NOMO-1 (cell line): ENCODE results near the gene IL2RG.
A peak's percentile ranks its signal among the peaks of the same experiment; 100 is the strongest.

Experiments
- DNase-seq, 2 experiments: peaks; one replicate each; lab custom pipeline; 2025; ENCODE audit not compliant: unreplicated experiment in 2 of 2; lab: John Stamatoyannopoulos, UW

Gene IL2RG

DNA sequence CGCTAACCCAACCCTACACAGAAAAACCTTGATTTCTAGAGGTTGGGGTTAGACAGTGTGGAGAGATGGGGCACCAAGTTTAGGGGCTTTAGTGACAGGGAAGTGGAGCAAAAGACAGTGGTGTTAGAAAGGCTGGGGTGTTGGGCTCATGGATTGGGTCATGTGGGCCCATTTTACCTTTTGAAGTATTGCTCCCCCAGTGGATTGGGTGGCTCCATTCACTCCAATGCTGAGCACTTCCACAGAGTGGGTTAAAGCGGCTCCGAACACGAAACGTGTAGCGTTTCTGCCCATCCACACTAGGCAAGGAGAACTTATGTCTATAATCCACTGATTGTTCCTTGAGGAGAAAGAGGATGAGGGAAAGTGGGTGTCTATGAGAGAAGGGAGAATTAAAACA lies 2.3 kb downstream of the IL2RG start:
- DNase-seq: no peak

DNA sequence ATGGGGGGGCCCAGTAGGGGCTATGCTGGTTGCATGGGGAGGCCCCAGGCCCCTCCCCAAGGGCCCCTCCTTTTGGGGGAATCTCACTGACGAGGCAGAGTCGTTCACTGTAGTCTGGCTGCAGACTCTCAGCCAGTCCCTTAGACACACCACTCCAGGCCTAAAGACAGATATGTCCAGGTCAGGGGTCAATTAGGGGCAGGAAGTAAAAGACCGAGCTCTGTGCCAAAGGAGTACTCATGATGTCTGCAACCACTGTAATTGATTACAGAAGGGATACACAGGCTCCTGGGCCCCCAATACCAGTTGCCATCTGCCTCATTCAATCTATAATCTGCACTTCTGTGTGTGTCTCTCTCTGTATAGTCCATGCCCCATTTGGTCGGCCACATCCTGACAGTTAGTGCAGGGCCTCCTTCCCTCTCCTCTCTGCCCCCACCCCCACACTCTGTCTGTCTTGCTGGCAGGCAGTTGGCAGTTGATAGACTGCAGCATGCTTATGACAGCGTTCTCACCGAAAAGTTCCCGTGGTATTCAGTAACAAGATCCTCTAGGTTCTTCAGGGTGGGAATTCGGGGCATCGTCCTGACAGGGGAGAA lies 3.5 kb downstream of the IL2RG start:
- DNase-seq: peak; percentile 33 to 62

DNA sequence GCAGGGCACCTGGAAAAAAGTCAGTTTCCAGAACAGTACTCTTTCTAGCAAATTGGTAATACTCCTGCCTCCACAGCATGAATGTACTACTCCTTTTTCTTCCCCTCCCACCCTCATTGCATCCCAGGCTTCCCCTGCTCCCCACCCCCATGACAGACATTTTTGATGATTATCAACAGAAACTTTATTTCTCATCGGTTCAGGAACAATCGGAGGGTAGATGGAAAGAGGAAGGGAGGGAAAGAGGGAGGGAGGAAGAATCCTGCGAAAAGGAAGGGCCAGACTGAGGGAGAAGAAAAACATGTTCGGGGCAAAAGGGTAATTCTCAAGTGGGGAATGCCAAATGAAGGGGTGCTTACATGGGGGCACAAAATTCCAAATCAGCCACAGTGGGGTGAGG lies 4.1 kb downstream of the IL2RG start:
- DNase-seq: no peak

DNA sequence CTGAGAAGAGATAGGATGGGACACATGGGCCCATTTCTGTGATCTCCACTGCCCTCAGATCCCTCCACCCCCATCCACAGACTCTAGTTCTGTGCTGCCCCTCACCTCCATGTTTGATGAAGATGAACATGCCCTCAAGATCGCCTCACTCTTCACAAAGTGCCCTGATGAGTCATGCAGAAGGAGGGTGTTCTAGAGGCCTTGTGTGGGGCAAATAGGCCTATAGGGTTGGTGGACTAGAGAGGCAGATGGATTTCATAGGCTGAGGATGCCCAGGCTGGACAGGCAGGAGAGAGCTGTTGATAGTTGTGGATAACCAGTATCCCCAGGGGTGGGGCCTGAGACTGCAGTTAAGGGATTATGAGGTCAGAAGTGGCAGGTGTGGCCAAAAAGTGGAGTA lies 5.0 kb downstream of the IL2RG start, which contains the start of gene CXorf65:
Gene CXorf65, minus strand, starts transcription at position 314 of the 400 bp plus-strand sequence. Its CDS starts 184 bp downstream, at position 130.
- no peak for DNase-seq

DNA sequence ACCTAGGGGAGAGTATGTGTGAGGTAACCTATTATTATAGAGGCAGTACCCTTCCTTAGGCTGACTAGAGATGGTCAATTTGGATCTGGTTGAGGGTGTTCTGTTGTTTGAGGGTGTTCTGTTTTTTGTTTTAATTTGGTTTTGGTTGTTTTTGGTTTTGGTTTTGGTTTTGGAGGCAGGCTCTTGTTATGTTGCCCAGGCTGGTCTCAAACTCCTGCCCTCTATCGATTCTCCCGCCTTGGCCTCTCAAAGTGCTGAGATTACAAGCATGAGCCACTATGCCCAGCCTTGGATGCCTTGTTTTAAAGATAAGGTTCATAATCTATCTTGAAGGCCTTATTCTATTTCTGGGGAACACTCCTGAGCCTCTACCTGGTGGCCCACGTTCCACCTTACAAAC lies 5.7 kb downstream of the IL2RG start:
- DNase-seq: no peak

DNA sequence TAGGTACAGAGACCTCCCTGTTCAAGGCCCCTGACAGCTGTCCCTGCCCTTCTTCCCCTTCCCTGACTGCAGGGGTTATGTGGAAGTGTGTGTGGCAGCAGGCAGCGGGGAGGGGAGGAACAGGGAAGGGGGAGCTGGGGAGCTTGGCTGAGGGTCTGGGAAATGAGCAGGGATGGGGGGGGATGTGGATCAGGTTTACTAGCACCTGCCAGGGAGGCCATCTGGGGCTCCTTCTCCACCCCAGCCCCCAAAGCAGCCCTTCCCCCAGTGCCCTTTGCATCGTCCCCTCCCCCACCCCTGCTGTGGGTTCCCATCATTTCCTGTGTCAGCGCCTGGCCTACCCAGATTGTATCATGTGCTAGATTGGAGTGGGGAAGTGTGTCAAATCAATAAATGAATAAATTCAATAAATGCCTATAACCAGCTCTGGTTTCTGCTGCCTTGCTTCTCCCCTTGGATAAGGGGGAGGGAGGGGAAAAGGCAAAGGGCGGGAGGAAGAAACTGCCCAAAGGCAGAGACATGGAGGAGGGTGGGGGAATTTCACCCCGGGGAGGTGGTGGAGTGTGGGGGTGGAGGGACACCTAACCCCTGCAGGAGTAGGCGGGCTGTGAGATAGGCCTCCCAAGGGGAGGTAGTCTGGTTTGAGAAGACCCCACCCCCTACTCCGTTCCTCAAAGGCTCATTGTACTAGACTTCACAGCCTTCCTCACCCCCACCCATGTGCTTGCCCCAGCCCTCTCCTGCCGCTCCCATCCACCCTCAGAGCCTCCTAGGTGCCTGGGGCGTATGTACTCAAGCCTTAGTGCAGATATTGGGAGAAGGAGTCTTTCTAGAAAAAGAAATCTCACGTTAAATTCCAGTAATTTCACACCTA lies 8.0 kb downstream of the IL2RG start:
- peak in 1 of 2 experiments; percentile 4 for DNase-seq

DNA sequence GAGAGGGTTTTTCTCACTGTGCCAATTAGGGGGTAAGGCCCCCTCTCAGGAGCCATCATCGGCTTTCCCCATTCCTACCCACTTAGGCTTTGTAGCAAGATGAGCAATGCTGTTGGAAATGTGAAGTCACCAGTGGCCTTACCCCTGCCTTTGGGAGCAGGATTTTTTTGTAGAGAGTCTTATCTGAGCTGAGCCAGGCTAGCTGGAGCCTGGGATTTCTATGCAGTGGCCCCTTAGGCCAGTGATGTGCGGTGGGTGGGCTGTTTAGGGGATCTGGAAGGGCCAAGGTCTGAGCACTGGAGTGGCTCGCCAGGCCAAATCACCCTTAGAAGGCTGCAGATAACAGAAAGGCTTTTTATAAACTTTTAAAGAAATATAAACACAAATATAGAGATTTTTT lies 9.1 kb downstream of the IL2RG start:
- no peak for DNase-seq

DNA sequence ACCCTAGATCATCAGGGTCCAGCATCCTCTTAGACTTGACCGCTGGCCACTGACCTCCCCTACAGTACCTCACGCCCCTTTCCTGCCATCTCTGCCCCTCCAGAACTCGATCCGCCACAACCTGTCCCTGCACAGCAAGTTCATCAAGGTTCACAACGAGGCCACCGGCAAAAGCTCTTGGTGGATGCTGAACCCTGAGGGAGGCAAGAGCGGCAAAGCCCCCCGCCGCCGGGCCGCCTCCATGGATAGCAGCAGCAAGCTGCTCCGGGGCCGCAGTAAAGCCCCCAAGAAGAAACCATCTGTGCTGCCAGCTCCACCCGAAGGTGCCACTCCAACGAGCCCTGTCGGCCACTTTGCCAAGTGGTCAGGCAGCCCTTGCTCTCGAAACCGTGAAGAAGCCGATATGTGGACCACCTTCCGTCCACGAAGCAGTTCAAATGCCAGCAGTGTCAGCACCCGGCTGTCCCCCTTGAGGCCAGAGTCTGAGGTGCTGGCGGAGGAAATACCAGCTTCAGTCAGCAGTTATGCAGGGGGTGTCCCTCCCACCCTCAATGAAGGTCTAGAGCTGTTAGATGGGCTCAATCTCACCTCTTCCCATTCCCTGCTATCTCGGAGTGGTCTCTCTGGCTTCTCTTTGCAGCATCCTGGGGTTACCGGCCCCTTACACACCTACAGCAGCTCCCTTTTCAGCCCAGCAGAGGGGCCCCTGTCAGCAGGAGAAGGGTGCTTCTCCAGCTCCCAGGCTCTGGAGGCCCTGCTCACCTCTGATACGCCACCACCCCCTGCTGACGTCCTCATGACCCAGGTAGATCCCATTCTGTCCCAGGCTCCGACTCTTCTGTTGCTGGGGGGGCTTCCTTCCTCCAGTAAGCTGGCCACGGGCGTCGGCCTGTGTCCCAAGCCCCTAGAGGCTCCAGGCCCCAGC lies 10.5 kb downstream of the IL2RG start:
- no peak for DNase-seq

DNA sequence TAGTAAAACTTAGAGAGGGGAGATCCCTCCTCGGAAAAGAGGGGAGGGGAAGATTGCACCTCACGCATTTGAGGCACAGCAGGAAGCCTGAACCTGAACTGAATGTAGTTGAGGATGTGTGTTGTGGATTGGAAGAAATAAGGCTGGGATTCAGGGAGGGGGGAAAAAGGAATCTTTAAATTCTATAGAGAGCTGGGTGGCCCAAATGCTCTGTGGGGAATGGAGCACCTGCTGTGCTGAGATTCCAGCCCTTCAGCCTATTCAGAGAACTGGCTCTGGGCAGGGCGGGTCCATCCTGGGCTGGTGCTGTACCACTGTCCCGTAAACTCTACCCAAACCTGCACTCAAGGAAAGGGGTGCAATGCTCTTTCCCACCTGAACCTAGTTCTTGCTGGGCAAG lies 11.6 kb downstream of the IL2RG start:
- DNase-seq: no peak

DNA sequence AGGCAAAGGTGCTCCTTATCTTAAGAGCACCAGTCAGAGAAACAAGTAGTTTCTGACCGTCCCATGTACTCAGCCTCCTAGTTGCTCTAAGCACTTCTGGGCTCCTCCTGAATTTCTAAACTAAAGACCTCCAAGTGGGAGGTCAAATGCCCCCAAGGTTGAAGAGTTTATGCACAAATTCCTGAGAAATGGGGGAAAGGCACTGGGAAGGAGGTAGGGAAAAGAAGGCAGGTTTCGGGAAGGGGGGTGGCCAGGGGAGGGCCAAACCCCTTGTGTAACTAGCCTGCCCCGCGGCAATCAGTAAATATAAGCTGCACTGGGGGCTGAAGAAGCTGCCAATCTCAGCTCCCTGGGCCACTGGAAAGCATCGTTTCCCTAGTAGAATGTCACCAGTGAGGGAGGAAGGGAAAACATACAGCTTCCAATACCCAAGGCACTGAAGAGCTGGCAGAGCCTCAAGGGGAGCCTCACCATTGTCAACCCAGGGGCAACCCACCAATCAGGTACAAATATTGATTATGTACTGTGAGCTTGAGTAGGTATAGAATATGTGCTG lies 12.3 kb downstream of the IL2RG start:
- no peak for DNase-seq

DNA sequence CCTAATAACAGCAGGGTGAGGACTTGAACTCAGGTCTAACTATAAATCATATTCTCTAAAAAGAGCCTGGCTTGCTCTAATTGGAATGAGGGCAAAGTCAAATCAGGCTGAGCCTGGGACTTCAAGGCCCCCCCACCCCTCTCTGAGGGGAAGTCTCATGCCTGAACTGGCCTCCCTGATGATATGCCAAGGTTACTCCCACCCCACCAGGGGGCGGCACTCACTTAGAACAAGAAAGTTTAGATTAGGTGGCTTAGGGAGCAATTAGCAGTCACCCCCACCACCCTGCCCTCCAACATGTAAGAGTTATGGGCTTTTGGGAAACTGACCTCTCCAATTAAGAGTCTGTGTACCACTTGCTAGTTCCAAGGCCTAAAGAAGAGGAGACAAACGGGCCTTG lies 13.1 kb downstream of the IL2RG start:
- peak; percentile 65 to 69 for DNase-seq

DNA sequence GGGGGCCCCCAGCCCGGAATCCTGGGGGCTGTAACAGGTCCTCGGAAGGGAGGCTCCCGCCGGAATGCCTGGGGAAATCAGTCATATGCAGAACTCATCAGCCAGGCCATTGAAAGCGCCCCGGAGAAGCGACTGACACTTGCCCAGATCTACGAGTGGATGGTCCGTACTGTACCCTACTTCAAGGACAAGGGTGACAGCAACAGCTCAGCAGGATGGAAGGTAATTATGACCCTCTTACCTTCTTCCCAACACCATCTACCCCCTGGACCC lies 14.7 kb downstream of the IL2RG start:
- DNase-seq: no peak

DNA sequence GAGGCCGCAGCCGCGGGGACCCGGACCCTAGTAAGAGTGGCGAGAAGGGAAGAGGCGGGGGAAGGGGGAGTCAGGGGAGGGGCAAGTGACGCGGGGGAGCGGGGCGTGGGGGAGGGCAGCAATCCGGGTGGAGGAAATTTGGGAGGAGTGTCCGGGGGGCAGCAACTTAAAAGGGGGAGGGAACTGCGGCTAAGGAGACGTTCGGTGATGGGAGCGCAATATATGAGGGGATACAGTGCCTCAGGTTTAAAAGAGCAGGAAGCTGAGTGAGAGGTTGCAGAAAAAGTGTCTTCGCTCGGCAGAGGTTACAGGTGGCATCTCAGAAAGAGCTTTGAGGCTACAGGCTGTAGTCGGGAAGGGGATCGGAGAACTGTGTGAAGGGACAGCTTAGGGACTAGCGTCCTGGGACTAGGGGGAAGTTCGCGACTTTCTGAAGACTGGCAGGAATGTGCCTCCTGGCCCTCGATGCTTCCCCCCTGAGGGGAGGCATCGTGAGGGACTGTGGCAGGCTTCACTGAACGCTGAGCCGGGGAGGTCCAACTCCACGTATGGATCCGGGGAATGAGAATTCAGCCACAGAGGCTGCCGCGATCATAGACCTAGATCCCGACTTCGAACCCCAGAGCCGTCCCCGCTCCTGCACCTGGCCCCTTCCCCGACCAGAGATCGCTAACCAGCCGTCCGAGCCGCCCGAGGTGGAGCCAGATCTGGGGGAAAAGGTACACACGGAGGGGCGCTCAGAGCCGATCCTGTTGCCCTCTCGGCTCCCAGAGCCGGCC lies 15.2 kb downstream of the IL2RG start:
- peak in 1 of 2 experiments; percentile 13 for DNase-seq

DNA sequence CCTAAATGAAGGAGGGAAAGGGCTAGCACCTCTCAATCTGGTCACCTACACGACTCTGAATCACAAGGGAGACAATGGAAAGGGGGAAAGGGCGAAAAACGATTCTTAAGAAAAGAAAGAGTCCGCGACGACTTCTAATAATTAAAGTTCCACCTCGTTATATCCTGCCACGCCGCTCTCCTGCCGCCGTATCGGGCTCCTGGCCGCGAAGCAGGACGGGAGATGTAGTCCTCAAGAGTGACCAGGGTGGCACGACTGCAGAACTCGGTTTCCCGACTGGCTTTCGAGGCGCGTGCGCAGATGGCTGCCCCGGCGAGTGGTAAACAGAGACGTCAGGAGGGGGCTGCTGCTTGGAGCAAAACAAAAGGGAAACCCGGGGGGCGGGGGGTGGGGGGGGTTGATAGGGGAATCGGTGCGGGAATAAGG lies 15.8 kb downstream of the IL2RG start, which contains the start of gene FOXO4:
Gene FOXO4, plus strand, starts transcription at position 297 of the 426 bp plus-strand sequence. CDS start 678 bp downstream, outside the sequence.
- peak; percentile 73 to 78 for DNase-seq

DNA sequence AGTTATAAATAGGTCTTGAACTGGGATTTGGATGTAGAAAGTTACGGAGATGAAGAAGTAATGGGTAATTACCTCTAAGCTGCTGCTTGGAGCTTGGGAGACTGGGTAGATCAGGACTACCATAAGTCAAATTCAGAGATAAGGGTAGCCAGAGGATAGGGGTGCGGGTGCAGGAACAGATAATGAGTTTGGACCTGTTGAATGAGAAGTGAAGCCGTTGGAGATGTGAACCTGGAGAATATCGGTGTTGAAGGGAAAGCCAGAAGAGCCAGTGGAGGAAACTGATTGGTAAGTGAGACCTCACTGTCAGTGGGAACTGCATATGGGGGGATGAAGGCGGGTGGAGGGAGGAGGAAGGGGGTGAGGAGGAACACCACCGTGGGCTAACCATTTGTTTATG lies 16.3 kb downstream of the IL2RG start:
- no peak for DNase-seq

DNA sequence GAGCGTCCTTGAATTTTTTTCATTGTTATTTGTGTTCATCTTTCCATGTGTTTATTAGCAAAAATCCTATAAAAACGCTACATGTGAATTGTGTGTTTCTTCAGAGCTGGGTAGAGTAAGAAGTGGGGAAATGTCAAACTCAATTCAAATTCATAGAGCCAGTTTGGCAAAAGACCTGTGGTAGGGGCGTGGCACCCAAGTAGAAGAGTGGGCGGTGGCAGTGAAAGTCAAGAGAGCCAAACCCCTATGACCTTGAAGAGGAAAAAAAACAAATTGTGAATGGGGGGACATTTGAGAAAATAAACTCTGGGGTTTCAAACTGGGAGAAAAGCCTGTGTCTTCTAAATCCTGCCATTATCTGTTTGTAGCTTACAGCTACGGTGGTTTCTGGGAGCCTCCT lies 20.1 kb downstream of the IL2RG start:
- DNase-seq: no peak

DNA sequence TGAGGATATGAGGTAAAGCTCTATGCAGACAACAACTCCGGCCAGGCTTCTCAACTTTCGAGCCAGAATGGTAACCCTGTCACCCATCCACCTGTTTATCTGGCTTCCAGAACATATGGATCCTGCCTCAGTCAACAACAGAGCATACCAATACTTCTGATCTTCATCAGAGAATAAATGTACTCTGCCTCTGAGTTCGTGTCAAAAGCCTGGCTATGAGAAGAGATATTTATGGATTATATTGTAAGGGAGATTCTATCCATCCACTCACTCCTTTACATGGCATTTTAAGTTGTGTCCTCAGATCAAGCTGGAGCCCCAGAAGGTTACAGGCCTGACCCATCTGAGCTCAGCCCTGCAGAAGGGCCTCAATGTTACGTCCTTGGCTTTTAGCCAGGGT lies 25.5 kb downstream of the IL2RG start:
- DNase-seq: no peak

DNA sequence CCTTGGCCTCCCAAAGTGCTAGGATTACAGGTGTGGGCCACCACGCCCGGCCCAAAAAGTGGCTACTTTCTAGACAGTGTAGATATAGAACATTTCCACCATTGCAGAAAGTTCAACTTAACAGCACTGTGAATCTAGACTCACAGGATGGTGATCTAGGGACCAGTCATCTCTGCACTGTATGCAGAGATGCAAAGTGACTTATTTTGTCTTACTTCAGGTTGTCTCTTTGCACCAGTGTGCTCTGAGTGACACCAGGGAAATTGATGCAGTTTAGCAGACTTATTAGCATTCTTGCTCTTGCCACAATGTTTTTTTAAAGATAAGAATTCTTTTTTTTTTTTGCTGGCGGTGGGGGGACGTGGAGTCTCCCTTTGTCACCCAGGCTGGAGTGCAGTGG lies 28.6 kb downstream of the IL2RG start:
- no peak for DNase-seq

DNA sequence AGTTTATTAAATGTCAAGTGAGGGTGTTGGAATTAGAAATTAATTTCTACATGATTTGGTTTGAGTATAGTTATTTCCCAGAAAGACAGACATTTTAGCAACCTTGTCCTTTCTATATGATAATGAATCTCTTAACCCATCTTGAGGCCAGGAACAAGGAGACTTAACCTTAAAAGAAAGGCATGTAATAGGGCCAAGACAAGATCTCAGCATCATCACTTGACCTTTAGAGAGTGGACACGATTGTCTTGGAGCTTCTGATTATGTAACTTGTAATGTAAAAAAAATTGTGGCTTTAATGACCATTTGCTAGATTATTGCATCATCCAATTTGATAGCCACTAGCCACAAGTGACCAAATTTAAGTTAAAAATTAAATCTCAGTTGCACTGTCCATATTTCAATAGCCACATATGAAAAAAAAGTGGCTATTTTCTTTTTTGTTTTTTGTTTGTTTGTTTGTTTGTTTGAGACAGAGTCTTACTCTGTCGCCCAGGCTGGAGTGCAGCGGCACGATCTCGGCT lies 29.2 kb downstream of the IL2RG start:
- DNase-seq: no peak
